ENCODE results near the gene KCNN2. TPM values are rescaled to one million over a fixed set of nuclear protein-coding genes. Genes with fewer than 3 reads are reported as not detected.
A peak's percentile ranks its signal among the peaks of the same experiment; 100 is the strongest.

Gene KCNN2
- 3.4 TPM for total RNA-seq

GRCh38 chr5:114361724-114362196, at the start of gene KCNN2:
Gene KCNN2, plus strand, starts transcription at chr5:114362070. Its CDS starts 70 bp downstream, at chr5:114362140.
- peaks cover 36% of the 10 kb centered on the region for H3K4me1 ChIP-seq
- H3K4me3 ChIP-seq, result peak within 1 kb of the TSS; percentile 50 to 63
- H3K27ac ChIP-seq, result peak within 1 kb of the TSS; percentile 18
- H3K36me3 ChIP-seq, result no peaks in the 10 kb centered on the region
- intact Hi-C loops (cut with DNase I), result no loop called here
- no peaks in the 10 kb centered on the region for H3K9me3 ChIP-seq
- no peak for DNase-seq (ENCODE audit: extremely low spot score in 2 of 2)
- H3K27me3 ChIP-seq, result no peaks in the 10 kb centered on the region
- TF ChIP-seq CTCF (IDR thresholded peaks at IDR 0.05) (no peak), POLR2AphosphoS5 (IDR thresholded peaks at IDR 0.05; ENCODE audit: insufficient read depth in 1 of 2, low read depth in 1 of 2) (peak; percentile 55 to 65)

GRCh38 chr5:114312658-114313057, 49.2 kb upstream of the KCNN2 start:
- Histone ChIP-seq H3K36me3 (no peaks in the 10 kb centered on the region), H3K4me1 (no peaks in the 10 kb centered on the region), H3K27ac (no peak overlapping the region), H3K4me3 (no peak overlapping the region), H3K27me3 (no peaks in the 10 kb centered on the region), H3K9me3 (no peaks in the 10 kb centered on the region)
- DNase-seq (ENCODE audit: extremely low spot score in 2 of 2), result no peak
- intact Hi-C loops (cut with DNase I), result no loop called here
- TF ChIP-seq CTCF (IDR thresholded peaks at IDR 0.05) (no peak), POLR2AphosphoS5 (IDR thresholded peaks at IDR 0.05; ENCODE audit: insufficient read depth in 1 of 2, low read depth in 1 of 2) (no peak), POLR2A (IDR thresholded peaks at IDR 0.05) (no peak)

GRCh38 chr5:114314061-114314460, 47.8 kb upstream of the KCNN2 start:
- Histone ChIP-seq H3K27ac (no peak overlapping the region), H3K4me3 (no peak overlapping the region), H3K9me3 (no peaks in the 10 kb centered on the region), H3K4me1 (no peaks in the 10 kb centered on the region), H3K36me3 (no peaks in the 10 kb centered on the region), H3K27me3 (no peaks in the 10 kb centered on the region)
- no peak for DNase-seq (ENCODE audit: extremely low spot score in 2 of 2)
- intact Hi-C loops (cut with DNase I), result no loop called here
- no peak for TF ChIP-seq POLR2A (IDR thresholded peaks at IDR 0.05)
- TF ChIP-seq POLR2AphosphoS5 (IDR thresholded peaks at IDR 0.05; ENCODE audit: insufficient read depth in 1 of 2, low read depth in 1 of 2), result no peak
- TF ChIP-seq CTCF (IDR thresholded peaks at IDR 0.05), result no peak

- no peaks in the 10 kb centered on the region for H3K36me3 ChIP-seq
- H3K4me1 ChIP-seq, result no peaks in the 10 kb centered on the region
- TF ChIP-seq CTCF (IDR thresholded peaks at IDR 0.05) (no peak), POLR2AphosphoS5 (IDR thresholded peaks at IDR 0.05; ENCODE audit: insufficient read depth in 1 of 2, low read depth in 1 of 2) (no peak), POLR2A (IDR thresholded peaks at IDR 0.05) (no peak)
- no peak overlapping the region for H3K27ac ChIP-seq
- no peaks in the 10 kb centered on the region for H3K27me3 ChIP-seq
- DNase-seq (ENCODE audit: extremely low spot score in 2 of 2), result no peak
- H3K9me3 ChIP-seq, result no peaks in the 10 kb centered on the region
- intact Hi-C loops (cut with DNase I), result no loop called here
- no peak overlapping the region for H3K4me3 ChIP-seq
Measured at GRCh38 chr5:114316167-114316566, 45.7 kb upstream of the KCNN2 start.

GRCh38 chr5:114317751-114318150, 44.1 kb upstream of the KCNN2 start:
- intact Hi-C loops (cut with DNase I), result no loop called here
- Histone ChIP-seq H3K9me3 (no peaks in the 10 kb centered on the region), H3K4me3 (no peak overlapping the region), H3K27me3 (no peaks in the 10 kb centered on the region), H3K36me3 (no peaks in the 10 kb centered on the region), H3K27ac (no peak overlapping the region), H3K4me1 (no peaks in the 10 kb centered on the region)
- no peak for DNase-seq (ENCODE audit: extremely low spot score in 2 of 2)
- TF ChIP-seq CTCF (IDR thresholded peaks at IDR 0.05) (no peak), POLR2A (IDR thresholded peaks at IDR 0.05) (no peak), POLR2AphosphoS5 (IDR thresholded peaks at IDR 0.05; ENCODE audit: insufficient read depth in 1 of 2, low read depth in 1 of 2) (no peak)

Measured in vagina (tissue), 2 donors.